Naive thymus-derived CD8-positive, alpha-beta T cell (primary cell): ENCODE results near the gene CUL5. TPM values are rescaled to one million over a fixed set of nuclear protein-coding genes. Genes with fewer than 3 reads are reported as not detected.
A peak's percentile ranks its signal among the peaks of the same experiment; 100 is the strongest.
"Not testable (repeated sequence)": the region's sequence is repeated elsewhere in the genome, so short reads cannot be mapped to it uniquely, and the experiment has no call there.

ENCODE experiments used
- ATAC-seq, 2 donors: fragments of 150-1000 bp; cut with Tn5 transposase in 1 of 2; sonication (Bioruptor Pico), chemical (Tn5 transposase) in 1 of 2; 1 replicate in 1 of 2; 2 replicates in 1 of 2; pipeline ENCODE4 v1.10.0; 2021; ENCODE audit warnings: mild to moderate bottlenecking in 2 of 2, moderate library complexity in 2 of 2
- POLR2A ChIA-PET: fragments of 350-600 bp; sonication (Branson Sonifier 250); formaldehyde crosslinking; loops from one replicate; lab custom pipeline; 2021; ENCODE audit warnings: antibody characterized with exemption; lab: Charles Lee
- DNase-seq, 10 donors: peaks; one replicate each; pipeline versions ENCODE4 v3.0.0 to v3.0.0-alpha.2; 2020 to 2022
- H3K27ac Mint-ChIP-seq, 10 donors: one replicate each; pipeline ENCODE4 v1.8.0; 2020 to 2022; ENCODE audit warnings: mild to moderate bottlenecking in 10 of 10, mixed read lengths in 10 of 10, moderate library complexity in 4 of 10, inconsistent platforms in 1 of 10
- H3K27me3 Mint-ChIP-seq, 5 donors: one replicate each; pipeline ENCODE4 v1.8.0; 2021 to 2022; ENCODE audit warnings: mixed read lengths in 5 of 5
- H3K36me3 Mint-ChIP-seq, 3 donors: one replicate each; pipeline ENCODE4 v1.8.0; 2020 to 2022; ENCODE audit warnings: mixed read lengths in 3 of 3, mild to moderate bottlenecking in 2 of 3, inconsistent platforms in 1 of 3
- H3K4me1 Mint-ChIP-seq, 4 donors: one replicate each; pipeline ENCODE4 v1.8.0; 2021 to 2022; ENCODE audit warnings: mixed read lengths in 4 of 4
- H3K4me3 Mint-ChIP-seq, 10 donors: one replicate each; pipeline ENCODE4 v1.8.0; 2020 to 2022; ENCODE audit warnings: mild to moderate bottlenecking in 10 of 10, mixed read lengths in 10 of 10, moderate library complexity in 6 of 10, inconsistent platforms in 1 of 10
- H3K9me3 Mint-ChIP-seq, 9 donors: one replicate each; pipeline ENCODE4 v1.8.0; 2020 to 2022; ENCODE audit warnings: mixed read lengths in 9 of 9, mild to moderate bottlenecking in 3 of 9, inconsistent platforms in 1 of 9, moderate library complexity in 1 of 9
- polyA plus RNA-seq, 3 donors: library from polyadenylated mRNA; unstranded; fragments of 300-500 nt; fragmentation: Illumina TruSeq; gene quantifications; one replicate each; pipeline ENCODE4 v1.2.3, GENCODE V29; 2021
- total RNA-seq, 8 experiments: library from RNA in 2 of 8; stranded (reverse) in 2 of 8; gene quantifications; one replicate each; pipeline ENCODE4 v1.2.3 and lab custom pipeline; 2021 to 2026

Gene CUL5
- total and polyA plus RNA-seq, 5 experiments from 2014 or later, result 31.7 to 44.2 (median 38.2) TPM

- Mint-ChIP-seq H3K4me1 (peaks cover 30 to 51% (median 49%) of the 10 kb centered on the region in 4 donors), H3K27me3 (no peaks in the 10 kb centered on the region), H3K27ac (peak overlapping the region in 9 of 10 donors; percentile 0 to 97 (median 86)), H3K4me3 (peak overlapping the region; percentile 87 to 97 (median 96)), H3K36me3 (peaks cover 0 to 2% (median 0%) of the 10 kb centered on the region in 3 donors), H3K9me3 (no peaks in the 10 kb centered on the region)
- ATAC-seq, result no peak
- POLR2A ChIA-PET, result interaction anchor here (0.8 kb wide), 1 partner anchor 28 kb away, joined by 3 read pairs; no protein-coding TSS in a partner anchor
- DNase-seq, result no peak
These were observed 113.5 kb downstream of the CUL5 start for GRCh38 chr11:108122166-108122628.

DNA sequence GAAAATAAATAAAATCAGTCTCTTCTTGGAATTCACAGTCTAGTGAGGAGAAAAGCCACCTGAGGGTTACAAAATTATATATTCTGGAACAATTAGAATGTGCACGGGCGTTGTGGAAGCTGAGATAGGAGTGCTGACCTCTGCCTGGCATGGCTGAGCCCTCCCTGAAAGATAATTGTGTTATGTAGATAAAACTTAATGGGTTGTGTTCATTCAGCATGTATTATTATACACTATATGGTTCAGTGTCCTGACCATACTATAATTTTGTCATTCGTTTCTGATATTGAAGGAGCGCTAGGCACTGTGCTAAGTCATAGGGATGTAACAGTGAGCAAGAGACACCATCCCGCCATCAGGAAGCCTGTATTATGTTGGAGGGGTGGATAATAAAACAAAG is 116.4 kb downstream of the CUL5 start:
- Mint-ChIP-seq H3K9me3 (no peaks in the 10 kb centered on the region), H3K4me1 (peaks cover 36 to 63% (median 51%) of the 10 kb centered on the region in 4 donors), H3K27ac (peak overlapping the region in 6 of 10 donors; percentile 5 to 78 (median 24)), H3K36me3 (peaks cover 0 to 7% (median 0%) of the 10 kb centered on the region in 3 donors), H3K27me3 (no peaks in the 10 kb centered on the region), H3K4me3 (peak overlapping the region in 2 of 10 donors; percentile 9 to 12)
- POLR2A ChIA-PET, result no interaction called here
- ATAC-seq, result no peak
- no peak for DNase-seq

DNA sequence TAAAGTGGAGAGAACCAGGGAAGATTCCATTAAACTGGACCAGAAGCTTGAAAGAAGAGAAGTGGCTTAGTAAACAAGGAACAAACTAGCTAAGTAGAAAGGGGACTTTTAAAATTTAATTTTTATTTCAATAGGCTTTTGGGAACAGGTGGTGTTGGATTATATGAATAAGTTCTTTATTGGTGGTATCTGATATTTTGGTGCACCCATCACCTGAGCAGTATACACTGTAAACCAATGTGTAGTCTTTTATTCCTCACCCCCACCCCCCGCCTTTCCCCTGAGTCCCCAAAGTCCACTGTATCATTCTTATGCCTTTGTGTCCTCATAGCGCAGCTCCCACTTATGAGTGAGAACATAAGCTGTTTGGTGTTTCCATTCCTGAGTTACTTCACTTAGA is 120.1 kb downstream of the CUL5 start:
- ATAC-seq, result no peak
- POLR2A ChIA-PET, result no interaction called here
- peak overlapping the region in 3 of 10 donors; percentile 14 to 76 (median 17) for H3K27ac Mint-ChIP-seq
- DNase-seq, result no peak
- H3K36me3 Mint-ChIP-seq, result peaks cover 0 to 21% (median 4%) of the 10 kb centered on the region in 3 donors
- no peaks in the 10 kb centered on the region for H3K9me3 Mint-ChIP-seq
- H3K27me3 Mint-ChIP-seq, result no peaks in the 10 kb centered on the region
- H3K4me3 Mint-ChIP-seq, result no peak overlapping the region
- peaks cover 20 to 42% (median 26%) of the 10 kb centered on the region in 4 donors for H3K4me1 Mint-ChIP-seq

DNA sequence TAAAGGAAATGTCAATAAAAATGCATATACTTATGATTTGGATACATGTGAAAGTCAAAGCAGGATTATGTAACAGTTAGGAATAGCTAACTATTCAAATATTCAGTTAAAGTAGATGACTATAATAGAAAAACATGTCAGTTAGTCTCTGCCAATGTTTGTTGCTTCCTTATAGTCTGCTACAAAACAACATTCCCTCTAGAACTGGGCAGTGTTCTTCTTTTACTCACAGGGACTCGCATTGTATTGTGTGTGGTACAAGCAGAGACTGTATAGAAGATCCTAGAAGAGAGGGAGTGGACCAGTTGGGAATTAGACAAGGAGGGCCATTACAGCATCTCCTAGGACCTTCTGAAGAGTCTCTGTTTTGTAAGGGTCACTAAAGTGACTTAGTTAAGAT is 123.3 kb downstream of the CUL5 start:
- peak overlapping the region in 8 of 10 donors; percentile 2 to 86 (median 50) for H3K27ac Mint-ChIP-seq
- peaks cover 3 to 40% (median 4%) of the 10 kb centered on the region in 3 donors for H3K36me3 Mint-ChIP-seq
- no peaks in the 10 kb centered on the region for H3K27me3 Mint-ChIP-seq
- no peak overlapping the region for H3K4me3 Mint-ChIP-seq
- no peak for ATAC-seq
- H3K9me3 Mint-ChIP-seq, result no peaks in the 10 kb centered on the region
- DNase-seq, result no peak
- POLR2A ChIA-PET, result no interaction called here
- peaks cover 2 to 21% (median 9%) of the 10 kb centered on the region in 4 donors for H3K4me1 Mint-ChIP-seq

DNA sequence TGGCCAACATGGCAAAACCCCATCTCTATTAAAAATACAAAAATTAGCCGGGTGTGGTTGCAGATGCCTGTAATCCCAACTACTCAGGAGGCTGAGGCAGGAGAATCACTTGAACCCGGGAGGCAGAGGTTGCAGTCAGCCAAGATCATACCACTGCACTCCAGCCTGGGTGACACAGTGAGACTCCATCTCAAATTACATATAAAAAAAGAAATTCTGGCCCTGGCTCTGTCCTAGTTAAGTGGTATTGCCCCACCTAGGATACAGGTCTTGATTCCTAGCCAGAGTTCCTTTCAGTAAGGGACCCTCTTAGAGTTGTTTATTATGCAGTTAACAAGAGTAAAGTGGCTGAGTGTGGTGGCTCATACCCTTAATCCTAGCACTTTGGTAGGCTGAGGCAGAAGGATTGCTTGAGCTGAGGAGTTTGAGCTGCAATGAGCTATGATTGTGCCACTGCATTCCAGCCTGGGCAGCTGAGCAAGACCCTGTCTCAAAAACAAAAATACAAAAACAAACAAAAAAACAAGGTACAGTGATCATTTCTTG is 124.4 kb downstream of the CUL5 start:
- POLR2A ChIA-PET, H3K9me3 Mint-ChIP-seq, DNase-seq, ATAC-seq, H3K27me3 Mint-ChIP-seq, H3K4me3 Mint-ChIP-seq: not testable (repeated sequence)
- H3K36me3 Mint-ChIP-seq, result peaks cover 4 to 44% (median 7%) of the 10 kb centered on the region in 3 donors
- peaks cover 5 to 18% (median 9%) of the 10 kb centered on the region in 4 donors for H3K4me1 Mint-ChIP-seq
- peak overlapping the region in 6 of 10 donors; percentile 9 to 37 (median 23) for H3K27ac Mint-ChIP-seq

DNA sequence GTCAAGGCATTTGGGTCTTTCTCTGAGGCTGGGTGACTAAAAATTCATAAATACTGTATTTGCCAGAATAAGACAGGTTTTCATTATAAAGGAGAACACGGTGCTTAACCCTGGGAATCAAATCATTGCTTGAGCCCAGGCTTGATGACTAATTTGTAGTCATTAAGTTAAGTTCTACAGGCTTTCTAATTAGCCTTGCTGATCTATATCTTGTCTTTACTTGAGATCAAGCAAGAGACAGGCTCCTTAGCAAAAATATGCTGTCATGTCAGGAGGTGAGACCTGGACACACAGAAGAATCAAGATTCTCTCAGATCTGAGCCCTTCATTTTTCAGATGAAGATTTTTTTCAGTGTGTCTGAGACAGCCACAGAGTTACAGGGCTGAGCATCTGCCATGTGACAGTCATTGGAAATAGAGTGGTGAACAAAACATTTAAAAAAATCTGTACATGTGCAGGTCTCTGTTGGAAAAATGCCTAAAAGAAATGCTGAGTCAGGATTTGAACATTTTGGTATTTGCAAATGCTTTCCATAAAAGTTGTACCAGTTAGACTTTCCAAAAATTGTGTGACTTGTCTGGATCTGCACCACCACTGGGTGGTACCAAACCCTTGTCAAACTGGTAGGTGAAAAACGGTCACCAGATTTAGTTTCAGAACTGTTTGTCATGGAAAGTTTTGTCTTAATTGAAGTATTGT is 127.3 kb downstream of the CUL5 start:
- Mint-ChIP-seq H3K27ac (peak overlapping the region in 7 of 10 donors; percentile 10 to 67 (median 21)), H3K4me1 (peaks cover 3 to 12% (median 8%) of the 10 kb centered on the region in 4 donors), H3K27me3 (no peaks in the 10 kb centered on the region), H3K9me3 (no peaks in the 10 kb centered on the region), H3K4me3 (no peak overlapping the region), H3K36me3 (peaks cover 8 to 58% (median 12%) of the 10 kb centered on the region in 3 donors)
- DNase-seq (peak in 3 of 10 donors; percentile 10 to 33 (median 22)), ATAC-seq (peak; percentile 42 to 50)
- POLR2A ChIA-PET, result interaction anchor here (0.7 kb wide), 1 partner anchor 27 kb away, joined by 3 read pairs; no protein-coding TSS in a partner anchor

DNA sequence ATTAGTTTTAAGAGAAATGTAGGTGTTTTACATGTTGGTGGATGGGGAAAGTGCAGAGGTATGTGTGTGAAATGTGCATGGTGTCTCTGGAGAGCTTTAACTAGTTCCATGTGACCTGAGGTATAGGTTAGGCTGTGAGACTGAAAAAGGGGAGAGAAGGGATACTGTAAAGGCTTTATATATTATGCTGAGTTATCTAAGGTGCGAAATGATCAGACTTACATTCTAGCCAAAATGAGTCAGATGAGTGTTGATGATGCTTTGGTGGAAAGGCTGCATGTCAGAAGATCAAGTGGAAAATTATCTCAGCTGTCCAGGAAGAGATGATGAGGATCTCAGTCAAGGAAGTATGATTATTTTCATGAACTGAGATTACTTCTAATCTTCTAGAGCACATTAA is 128.5 kb downstream of the CUL5 start:
- peaks cover 6 to 66% (median 12%) of the 10 kb centered on the region in 3 donors for H3K36me3 Mint-ChIP-seq
- POLR2A ChIA-PET, result no interaction called here
- peak overlapping the region in 9 of 10 donors; percentile 1 to 60 (median 18) for H3K27ac Mint-ChIP-seq
- no peaks in the 10 kb centered on the region for H3K9me3 Mint-ChIP-seq
- H3K27me3 Mint-ChIP-seq, result no peaks in the 10 kb centered on the region
- H3K4me3 Mint-ChIP-seq, result no peak overlapping the region
- DNase-seq (no peak), ATAC-seq (no peak)
- peaks cover 2 to 12% (median 8%) of the 10 kb centered on the region in 4 donors for H3K4me1 Mint-ChIP-seq

DNA sequence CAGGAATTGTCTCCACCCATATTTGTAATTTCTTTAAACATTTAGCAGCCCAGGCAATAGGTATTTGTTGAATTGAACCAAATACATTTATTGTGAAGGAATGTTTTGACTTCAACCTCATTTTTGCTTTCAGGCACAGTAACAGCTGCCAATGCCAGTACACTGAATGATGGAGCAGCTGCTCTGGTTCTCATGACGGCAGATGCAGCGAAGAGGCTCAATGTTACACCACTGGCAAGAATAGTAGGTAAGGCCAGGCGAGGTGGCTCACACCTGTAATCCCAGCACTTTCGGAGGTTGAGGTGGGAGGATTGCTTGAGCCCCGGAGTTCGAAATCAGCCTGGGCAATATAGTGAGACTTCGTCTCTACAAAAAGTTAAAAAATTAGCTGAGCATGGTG is 133.6 kb downstream of the CUL5 start:
- H3K4me3 Mint-ChIP-seq, result no peak overlapping the region
- peaks cover 4 to 80% (median 26%) of the 10 kb centered on the region in 3 donors for H3K36me3 Mint-ChIP-seq
- H3K4me1 Mint-ChIP-seq, result peaks cover 2 to 15% (median 5%) of the 10 kb centered on the region in 4 donors
- DNase-seq, result no peak
- H3K27ac Mint-ChIP-seq, result peak overlapping the region in 5 of 10 donors; percentile 19 to 77 (median 53)
- POLR2A ChIA-PET, result no interaction called here
- no peaks in the 10 kb centered on the region for H3K27me3 Mint-ChIP-seq
- H3K9me3 Mint-ChIP-seq, result no peaks in the 10 kb centered on the region
- no peak for ATAC-seq

- POLR2A ChIA-PET, result no interaction called here
- H3K27me3 Mint-ChIP-seq, result no peaks in the 10 kb centered on the region
- H3K27ac Mint-ChIP-seq, result peak overlapping the region in 8 of 10 donors; percentile 18 to 87 (median 68)
- no peaks in the 10 kb centered on the region for H3K9me3 Mint-ChIP-seq
- DNase-seq (no peak), ATAC-seq (no peak)
- peaks cover 4 to 91% (median 32%) of the 10 kb centered on the region in 3 donors for H3K36me3 Mint-ChIP-seq
- peaks cover 2 to 14% (median 5%) of the 10 kb centered on the region in 4 donors for H3K4me1 Mint-ChIP-seq
- no peak overlapping the region for H3K4me3 Mint-ChIP-seq
These were observed 135.9 kb downstream of the CUL5 start for GRCh38 chr11:108144615-108145014.

- ATAC-seq (no peak), DNase-seq (no peak)
- Mint-ChIP-seq H3K27ac (peak overlapping the region in 2 of 10 donors; percentile 38 to 82), H3K9me3 (no peaks in the 10 kb centered on the region), H3K4me3 (no peak overlapping the region), H3K36me3 (peaks cover 0 to 95% (median 36%) of the 10 kb centered on the region in 3 donors), H3K27me3 (no peaks in the 10 kb centered on the region), H3K4me1 (peaks cover 2 to 8% (median 4%) of the 10 kb centered on the region in 4 donors)
- POLR2A ChIA-PET, result no interaction called here
These were observed 138.5 kb downstream of the CUL5 start for GRCh38 chr11:108147150-108147549.

DNA sequence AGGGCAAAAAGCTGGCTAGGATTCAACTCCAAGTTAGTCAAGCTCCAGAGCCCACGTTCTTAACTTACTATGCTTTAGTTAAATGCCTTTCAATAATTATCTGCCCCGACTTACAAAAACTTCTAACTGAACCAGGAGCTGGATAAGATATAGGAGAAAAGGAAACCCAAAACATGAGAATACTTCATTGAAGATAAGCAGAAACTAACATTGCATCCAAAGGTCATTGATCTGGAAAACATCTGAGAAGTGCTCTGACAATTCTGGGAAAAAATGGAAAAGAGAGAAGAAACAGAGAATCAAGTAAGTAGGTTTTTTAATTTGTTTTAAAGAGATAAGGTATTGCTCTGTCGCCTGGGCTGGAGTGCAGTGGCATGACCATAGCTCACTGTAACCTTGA is 139.9 kb downstream of the CUL5 start:
- H3K4me1 Mint-ChIP-seq, result peaks cover 2 to 8% (median 5%) of the 10 kb centered on the region in 4 donors
- H3K9me3 Mint-ChIP-seq, result no peaks in the 10 kb centered on the region
- no peaks in the 10 kb centered on the region for H3K27me3 Mint-ChIP-seq
- H3K4me3 Mint-ChIP-seq, result no peak overlapping the region
- DNase-seq (no peak), ATAC-seq (no peak)
- peaks cover 0 to 92% (median 40%) of the 10 kb centered on the region in 3 donors for H3K36me3 Mint-ChIP-seq
- peak overlapping the region in 7 of 10 donors; percentile 0 to 76 (median 8) for H3K27ac Mint-ChIP-seq
- POLR2A ChIA-PET, result no interaction called here

- Mint-ChIP-seq H3K4me3 (no peak overlapping the region), H3K36me3 (peaks cover 0 to 84% (median 18%) of the 10 kb centered on the region in 3 donors), H3K9me3 (no peaks in the 10 kb centered on the region), H3K4me1 (peaks cover 2 to 6% (median 3%) of the 10 kb centered on the region in 4 donors), H3K27ac (peak overlapping the region in 4 of 10 donors; percentile 3 to 66 (median 36)), H3K27me3 (no peaks in the 10 kb centered on the region)
- DNase-seq (no peak), ATAC-seq (no peak)
- POLR2A ChIA-PET, result interaction anchor here (1.0 kb wide), 1 partner anchor 31 kb away, joined by 3 read pairs; no protein-coding TSS in a partner anchor
These were observed 145.9 kb downstream of the CUL5 start for GRCh38 chr11:108154591-108154990.
